DOHH2 (cell line): ENCODE results near the gene HSD17B14.

Experiments
- CTCF ChIP-seq: fragments of 200-600 bp; sonication (generic); IDR thresholded peaks from one replicate; pipeline ENCODE4 v1.5.1; 2014; ENCODE audit warnings: antibody characterized with exemption, mild to moderate bottlenecking, low read depth, low read length; ENCODE audit not compliant: poor library complexity, severe bottlenecking
- EZH2phosphoT487 ChIP-seq: fragments of 200-600 bp; sonication (generic); IDR thresholded peaks from 2 replicates; pipeline ENCODE4 v1.6.1; 2017; ENCODE audit warnings: borderline replicate concordance, mild to moderate bottlenecking, antibody characterized with exemption, low read length, moderate library complexity, mixed read lengths

GRCh38 chr19:48796298-48797083 lies 39.8 kb downstream of the HSD17B14 start:
- TF ChIP-seq CTCF (no peak), EZH2phosphoT487 (no peak)
